Measurements from ENCODE around the gene SHANK3. TPM values are rescaled to one million over a fixed set of nuclear protein-coding genes. Genes with fewer than 3 reads are reported as not detected.

The SHANK3 gene
- total RNA-seq, 2 experiments from 2014 or later, result 0.27 to 0.30 TPM

GRCh38 chr22:50671641-50672040 lies 982 bp upstream of the SHANK3 start:
- no peak for DNase-seq
- H3K27ac Mint-ChIP-seq, result no peak overlapping the region
- H3K4me3 Mint-ChIP-seq, result no peak overlapping the region
- no peaks in the 10 kb centered on the region for H3K36me3 Mint-ChIP-seq
- peaks cover 31% of the 10 kb centered on the region for H3K27me3 Mint-ChIP-seq
- H3K4me1 Mint-ChIP-seq, result peaks cover 6% of the 10 kb centered on the region
- H3K9me3 Mint-ChIP-seq, result no peaks in the 10 kb centered on the region

GRCh38 chr22:50672041-50672440 lies 582 bp upstream of the SHANK3 start:
- no peak for DNase-seq
- H3K36me3 Mint-ChIP-seq, result no peaks in the 10 kb centered on the region
- no peaks in the 10 kb centered on the region for H3K9me3 Mint-ChIP-seq
- no peak overlapping the region for H3K27ac Mint-ChIP-seq
- H3K27me3 Mint-ChIP-seq, result peaks cover 31% of the 10 kb centered on the region
- H3K4me3 Mint-ChIP-seq, result no peak overlapping the region
- H3K4me1 Mint-ChIP-seq, result peaks cover 6% of the 10 kb centered on the region

- Mint-ChIP-seq H3K4me1 (peaks cover 6% of the 10 kb centered on the region), H3K27me3 (peaks cover 31% of the 10 kb centered on the region), H3K4me3 (peak overlapping the region; percentile 27), H3K27ac (no peak overlapping the region), H3K9me3 (no peaks in the 10 kb centered on the region), H3K36me3 (no peaks in the 10 kb centered on the region)
- no peak for DNase-seq
Measured at GRCh38 chr22:50673231-50674129, 857 bp downstream of the SHANK3 start.

DNA sequence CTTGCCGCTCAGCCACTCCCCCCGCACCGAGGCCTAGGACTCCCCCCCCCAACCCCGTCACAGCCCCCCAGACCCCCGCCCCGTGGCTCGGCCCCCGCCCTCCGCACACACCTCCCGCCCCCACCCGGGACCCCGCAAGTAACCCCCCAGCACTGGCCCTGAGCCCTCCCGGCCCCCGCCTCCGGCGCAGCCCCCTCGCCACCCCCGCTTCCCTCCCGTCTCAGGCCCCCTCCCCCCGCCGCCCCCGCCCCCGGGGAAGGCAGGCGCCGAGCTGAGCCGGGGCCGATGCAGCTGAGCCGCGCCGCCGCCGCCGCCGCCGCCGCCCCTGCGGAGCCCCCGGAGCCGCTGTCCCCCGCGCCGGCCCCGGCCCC lies 1.5 kb downstream of the SHANK3 start:
- H3K9me3 Mint-ChIP-seq, result no peaks in the 10 kb centered on the region
- peaks cover 6% of the 10 kb centered on the region for H3K4me1 Mint-ChIP-seq
- no peaks in the 10 kb centered on the region for H3K36me3 Mint-ChIP-seq
- H3K27ac Mint-ChIP-seq, result no peak overlapping the region
- H3K27me3 Mint-ChIP-seq, result peaks cover 31% of the 10 kb centered on the region
- H3K4me3 Mint-ChIP-seq, result no peak overlapping the region
- no peak for DNase-seq

DNA sequence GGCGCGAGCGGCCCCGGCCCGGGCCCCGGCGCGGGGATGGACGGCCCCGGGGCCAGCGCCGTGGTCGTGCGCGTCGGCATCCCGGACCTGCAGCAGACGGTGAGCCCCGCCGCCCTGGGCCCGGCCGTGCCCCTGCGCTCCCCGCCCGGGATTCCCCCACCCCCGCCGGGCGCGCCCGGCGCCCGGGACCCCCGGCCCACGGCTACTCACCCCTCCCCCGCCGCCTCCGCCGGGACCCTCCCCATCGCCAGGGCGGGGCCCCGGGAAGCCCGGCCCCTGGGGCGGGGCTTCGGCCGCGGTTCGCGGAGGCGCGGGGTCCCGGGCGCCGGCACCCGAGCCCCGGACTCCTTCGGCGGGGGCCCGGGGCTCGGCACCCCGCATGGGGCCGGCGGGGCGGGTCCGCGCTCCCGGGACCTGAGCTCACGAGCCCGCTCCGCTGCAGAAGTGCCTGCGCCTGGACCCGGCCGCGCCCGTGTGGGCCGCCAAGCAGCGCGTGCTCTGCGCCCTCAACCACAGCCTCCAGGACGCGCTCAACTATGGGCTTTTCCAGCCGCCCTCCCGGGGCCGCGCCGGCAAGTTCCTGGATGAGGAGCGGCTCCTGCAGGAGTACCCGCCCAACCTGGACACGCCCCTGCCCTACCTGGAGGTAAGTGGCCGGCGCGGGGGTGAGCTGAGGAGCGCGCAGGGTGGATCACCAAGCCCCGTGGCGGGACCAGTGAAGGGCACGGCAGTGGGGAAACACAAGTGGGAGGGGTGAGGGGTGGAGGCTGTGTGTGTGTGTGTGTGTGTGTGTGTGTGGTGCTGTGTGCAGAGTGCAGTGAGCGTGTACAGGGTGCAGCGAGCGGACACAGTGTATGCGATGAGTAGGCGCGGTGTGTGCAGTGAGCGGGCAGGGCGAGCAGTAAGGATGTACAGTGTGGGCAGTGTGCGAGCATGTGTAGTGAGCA lies 2.3 kb downstream of the SHANK3 start:
- Mint-ChIP-seq H3K27me3 (peaks cover 31% of the 10 kb centered on the region), H3K36me3 (no peaks in the 10 kb centered on the region), H3K9me3 (no peaks in the 10 kb centered on the region), H3K4me3 (peak overlapping the region; percentile 2), H3K4me1 (peaks cover 6% of the 10 kb centered on the region), H3K27ac (no peak overlapping the region)
- peak; percentile 26 for DNase-seq

DNA sequence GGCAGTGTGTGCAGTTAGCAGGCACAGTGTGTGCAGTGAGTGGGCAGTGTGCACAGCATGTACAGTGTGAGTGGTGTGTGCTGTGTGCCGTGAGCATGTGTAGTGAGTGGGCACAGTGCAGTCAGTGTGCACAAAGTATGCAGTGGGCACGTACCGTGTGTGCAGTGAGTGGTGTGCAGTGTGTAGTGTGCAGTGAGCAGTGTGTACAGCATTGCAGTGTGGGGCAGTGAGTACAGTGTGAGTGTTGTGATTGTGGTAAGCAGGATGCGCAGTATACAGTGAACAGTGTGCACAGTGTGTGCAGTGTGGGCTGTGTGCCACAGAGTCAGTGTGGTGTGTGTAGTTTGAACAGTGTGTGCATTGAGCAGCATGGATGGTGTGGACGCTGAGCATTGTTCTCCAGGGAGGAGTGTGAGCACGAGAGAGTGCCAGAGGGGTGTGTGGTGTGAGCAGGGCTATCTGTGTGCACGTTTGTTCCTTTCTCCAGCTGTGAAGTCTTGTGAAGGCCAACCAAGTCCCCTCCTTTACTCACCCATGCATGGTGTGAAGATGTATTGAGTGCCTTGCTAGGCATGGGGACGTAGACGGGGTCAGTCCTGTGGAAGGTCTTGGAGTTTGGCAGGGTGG lies 3.0 kb downstream of the SHANK3 start:
- DNase-seq, result no peak
- Mint-ChIP-seq H3K36me3 (no peaks in the 10 kb centered on the region), H3K9me3 (no peaks in the 10 kb centered on the region), H3K4me3 (peak overlapping the region; percentile 2), H3K27me3 (peaks cover 31% of the 10 kb centered on the region), H3K4me1 (peaks cover 6% of the 10 kb centered on the region), H3K27ac (no peak overlapping the region)

DNA sequence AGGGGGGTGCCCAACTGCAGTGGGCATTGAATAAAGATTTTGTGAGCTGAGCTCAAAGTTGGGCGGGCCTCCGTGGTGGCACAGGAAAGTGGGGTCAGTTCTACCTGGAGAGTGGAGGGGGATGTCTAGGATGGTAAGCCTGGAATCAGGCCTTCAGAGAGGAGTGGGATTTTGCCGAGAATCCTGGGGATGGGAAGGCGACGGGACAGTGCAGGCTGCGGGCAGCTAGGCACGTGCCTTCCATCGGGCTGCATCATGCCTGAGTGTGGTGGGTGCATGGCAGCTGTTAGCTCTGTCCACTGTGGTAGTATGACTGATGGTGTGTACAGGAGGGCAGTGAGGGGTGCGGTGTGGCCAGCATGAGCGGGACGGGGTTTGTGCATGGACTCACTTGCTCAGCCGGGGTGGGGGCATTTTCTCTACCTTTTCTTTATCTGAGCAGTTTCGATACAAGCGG lies 3.6 kb downstream of the SHANK3 start:
- H3K27me3 Mint-ChIP-seq, result peaks cover 31% of the 10 kb centered on the region
- H3K27ac Mint-ChIP-seq, result no peak overlapping the region
- H3K9me3 Mint-ChIP-seq, result no peaks in the 10 kb centered on the region
- no peak for DNase-seq
- H3K4me1 Mint-ChIP-seq, result peaks cover 6% of the 10 kb centered on the region
- H3K4me3 Mint-ChIP-seq, result no peak overlapping the region
- H3K36me3 Mint-ChIP-seq, result no peaks in the 10 kb centered on the region

GRCh38 chr22:50676661-50677492 lies 4.3 kb downstream of the SHANK3 start:
- no peak overlapping the region for H3K27ac Mint-ChIP-seq

GRCh38 chr22:50677493-50678217 lies 5.0 kb downstream of the SHANK3 start:
- Mint-ChIP-seq H3K36me3 (no peaks in the 10 kb centered on the region), H3K27ac (no peak overlapping the region), H3K4me3 (no peak overlapping the region), H3K9me3 (no peaks in the 10 kb centered on the region), H3K4me1 (peaks cover 5% of the 10 kb centered on the region), H3K27me3 (peaks cover 24% of the 10 kb centered on the region)
- no peak for DNase-seq

More at GRCh38 chr22:50676661-50677492, 4.3 kb downstream of the SHANK3 start:
- H3K27me3 Mint-ChIP-seq, result peaks cover 29% of the 10 kb centered on the region
- no peak overlapping the region for H3K4me3 Mint-ChIP-seq
- no peaks in the 10 kb centered on the region for H3K9me3 Mint-ChIP-seq
- no peaks in the 10 kb centered on the region for H3K36me3 Mint-ChIP-seq
- DNase-seq, result no peak
- peaks cover 6% of the 10 kb centered on the region for H3K4me1 Mint-ChIP-seq

DNA sequence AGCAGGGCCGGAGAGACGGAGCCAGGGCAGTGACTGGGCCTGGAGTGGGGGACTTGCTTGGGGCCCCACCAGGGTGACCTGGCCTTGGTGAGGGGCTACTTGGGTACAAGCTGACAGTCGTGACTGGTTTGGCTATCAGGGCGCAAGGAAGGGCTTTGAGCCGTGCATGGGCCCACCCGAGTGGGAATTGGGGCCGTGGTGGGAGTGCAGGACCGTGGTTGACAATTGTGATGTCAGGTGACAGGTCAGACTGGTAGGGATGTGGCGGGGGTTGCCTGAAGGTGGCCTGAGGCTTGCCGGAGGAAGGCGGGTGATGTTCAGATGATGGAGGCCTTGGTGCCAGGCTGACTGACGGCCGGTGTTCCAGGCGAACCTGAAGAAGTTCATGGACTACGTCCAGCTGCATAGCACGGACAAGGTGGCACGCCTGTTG lies 5.6 kb downstream of the SHANK3 start:
- peaks cover 18% of the 10 kb centered on the region for H3K27me3 Mint-ChIP-seq
- H3K9me3 Mint-ChIP-seq, result peaks cover under 1% of the 10 kb centered on the region
- no peak for DNase-seq
- H3K36me3 Mint-ChIP-seq, result no peaks in the 10 kb centered on the region
- H3K4me1 Mint-ChIP-seq, result no peaks in the 10 kb centered on the region
- H3K27ac Mint-ChIP-seq, result no peak overlapping the region
- no peak overlapping the region for H3K4me3 Mint-ChIP-seq

GRCh38 chr22:50678651-50679521 lies 6.3 kb downstream of the SHANK3 start:
- Mint-ChIP-seq H3K36me3 (peaks cover 1% of the 10 kb centered on the region), H3K27me3 (peaks cover 14% of the 10 kb centered on the region), H3K27ac (no peak overlapping the region), H3K4me3 (no peak overlapping the region), H3K4me1 (no peaks in the 10 kb centered on the region), H3K9me3 (peaks cover 3% of the 10 kb centered on the region)
- DNase-seq, result no peak

DNA sequence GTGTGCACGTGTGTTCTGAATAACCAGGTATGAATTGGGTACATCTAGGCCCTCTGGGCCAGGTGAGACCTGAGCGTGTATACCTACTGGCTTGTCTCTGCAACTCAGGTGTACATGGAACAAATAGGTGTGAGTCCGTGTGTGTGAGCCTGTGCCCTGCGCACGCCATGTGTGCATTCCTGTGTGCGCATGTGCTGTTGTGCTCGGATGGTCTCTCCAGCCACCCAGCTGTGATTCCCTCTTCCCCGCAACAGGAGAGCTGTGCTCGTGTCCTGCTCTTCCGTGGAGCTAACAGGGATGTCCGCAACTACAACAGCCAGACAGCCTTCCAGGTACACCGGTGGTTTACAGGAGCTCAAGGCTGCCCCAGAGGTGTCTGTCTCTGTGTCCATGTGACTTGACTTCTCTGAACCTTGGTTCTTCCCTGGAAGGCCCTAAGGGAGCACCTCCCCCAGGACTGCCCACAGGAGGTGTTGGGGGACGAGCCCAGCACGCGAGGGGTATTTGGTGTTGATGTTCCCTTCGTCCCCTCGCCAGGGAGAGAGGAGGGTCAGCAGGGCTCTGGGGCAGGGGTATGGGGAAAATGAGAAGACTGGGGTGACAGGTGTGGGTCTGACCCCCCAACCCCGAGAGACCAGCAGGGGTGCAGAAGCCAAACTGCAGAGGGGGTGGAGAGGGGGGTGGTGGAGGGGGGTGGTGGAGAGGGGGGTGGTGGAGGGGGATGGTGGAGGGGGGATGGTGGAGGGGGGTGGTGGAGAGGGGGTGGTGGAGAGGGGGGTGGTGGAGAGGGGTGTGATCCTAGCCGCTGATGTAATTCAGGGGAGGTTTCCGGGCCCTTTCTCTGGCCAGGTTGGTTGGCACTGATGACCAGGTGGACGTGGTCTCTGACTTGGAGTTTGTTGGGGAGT lies 10.7 kb downstream of the SHANK3 start:
- H3K4me3 Mint-ChIP-seq, result no peak overlapping the region
- DNase-seq, result no peak
- peaks cover 5% of the 10 kb centered on the region for H3K27me3 Mint-ChIP-seq
- H3K9me3 Mint-ChIP-seq, result peaks cover 3% of the 10 kb centered on the region
- no peaks in the 10 kb centered on the region for H3K4me1 Mint-ChIP-seq
- peaks cover 1% of the 10 kb centered on the region for H3K36me3 Mint-ChIP-seq
- peak overlapping the region; percentile 54 for H3K27ac Mint-ChIP-seq
